ENCODE data around the gene BDKRB2. TPM values are rescaled to one million over a fixed set of nuclear protein-coding genes. Genes with fewer than 3 reads are reported as not detected.

Gene BDKRB2
- total RNA-seq, 1 donor from 2014 or later = not detected

DNA sequence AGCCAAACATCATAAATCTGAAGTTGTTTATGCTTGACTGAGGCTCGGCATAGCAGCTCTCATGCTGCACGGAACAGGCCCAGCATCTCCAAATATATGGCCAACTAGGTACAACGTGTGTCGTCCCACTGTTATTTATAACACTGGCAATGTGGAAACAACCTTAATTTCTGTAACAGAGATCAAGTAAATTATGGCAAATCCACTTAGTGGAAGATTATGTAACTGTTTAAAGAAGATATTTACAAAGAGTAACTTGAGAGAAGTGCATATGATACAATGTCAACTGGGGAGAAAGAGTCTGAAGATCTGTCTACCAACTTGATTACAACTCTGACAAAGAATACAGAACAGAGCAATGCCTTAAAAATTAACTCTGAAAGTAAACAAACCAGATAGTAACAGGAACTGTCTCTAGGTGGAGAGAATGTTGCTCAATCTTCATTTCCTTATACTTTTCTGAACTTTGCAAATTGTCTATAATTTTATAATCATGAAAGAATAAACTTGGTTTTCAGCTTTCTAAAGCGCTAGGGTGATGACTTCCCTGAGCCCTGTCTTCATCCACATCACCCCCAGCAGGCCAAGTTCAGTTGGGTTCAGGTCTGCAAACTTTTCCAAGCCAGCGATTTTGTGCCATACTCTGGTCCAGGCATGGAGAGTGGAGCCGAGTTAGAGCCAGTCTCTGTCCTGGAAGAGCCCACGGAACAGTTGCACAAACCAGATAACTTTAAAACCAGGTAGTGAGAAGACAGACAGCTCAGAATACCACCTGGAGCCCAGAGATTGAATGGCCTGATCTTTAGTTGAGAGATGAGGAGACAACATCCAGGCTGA is 44.3 kb upstream of the BDKRB2 start:
- DNase-seq (no peak), ATAC-seq (ENCODE audit: low read depth) (no peak)
- no peaks in the 10 kb centered on the region for H3K4me1 Mint-ChIP-seq
- peaks cover 1% of the 10 kb centered on the region for H3K27me3 Mint-ChIP-seq
- no peak overlapping the region for H3K4me3 Mint-ChIP-seq
- no peaks in the 10 kb centered on the region for H3K9me3 Mint-ChIP-seq
- intact Hi-C loops (cut with micrococcal nuclease) = no loop called here
- CTCF ChIA-PET = no interaction called here
- H3K27ac Mint-ChIP-seq = no peak overlapping the region
- H3K36me3 Mint-ChIP-seq (ENCODE audit: low read depth) = no peaks in the 10 kb centered on the region
- POLR2A ChIA-PET = no interaction called here
- TF ChIP-seq, protein P1, sequence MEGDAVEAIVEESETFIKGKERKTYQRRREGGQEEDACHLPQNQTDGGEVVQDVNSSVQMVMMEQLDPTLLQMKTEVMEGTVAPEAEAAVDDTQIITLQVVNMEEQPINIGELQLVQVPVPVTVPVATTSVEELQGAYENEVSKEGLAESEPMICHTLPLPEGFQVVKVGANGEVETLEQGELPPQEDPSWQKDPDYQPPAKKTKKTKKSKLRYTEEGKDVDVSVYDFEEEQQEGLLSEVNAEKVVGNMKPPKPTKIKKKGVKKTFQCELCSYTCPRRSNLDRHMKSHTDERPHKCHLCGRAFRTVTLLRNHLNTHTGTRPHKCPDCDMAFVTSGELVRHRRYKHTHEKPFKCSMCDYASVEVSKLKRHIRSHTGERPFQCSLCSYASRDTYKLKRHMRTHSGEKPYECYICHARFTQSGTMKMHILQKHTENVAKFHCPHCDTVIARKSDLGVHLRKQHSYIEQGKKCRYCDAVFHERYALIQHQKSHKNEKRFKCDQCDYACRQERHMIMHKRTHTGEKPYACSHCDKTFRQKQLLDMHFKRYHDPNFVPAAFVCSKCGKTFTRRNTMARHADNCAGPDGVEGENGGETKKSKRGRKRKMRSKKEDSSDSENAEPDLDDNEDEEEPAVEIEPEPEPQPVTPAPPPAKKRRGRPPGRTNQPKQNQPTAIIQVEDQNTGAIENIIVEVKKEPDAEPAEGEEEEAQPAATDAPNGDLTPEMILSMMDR (IDR thresholded peaks at IDR 0.05) = no peak

DNA sequence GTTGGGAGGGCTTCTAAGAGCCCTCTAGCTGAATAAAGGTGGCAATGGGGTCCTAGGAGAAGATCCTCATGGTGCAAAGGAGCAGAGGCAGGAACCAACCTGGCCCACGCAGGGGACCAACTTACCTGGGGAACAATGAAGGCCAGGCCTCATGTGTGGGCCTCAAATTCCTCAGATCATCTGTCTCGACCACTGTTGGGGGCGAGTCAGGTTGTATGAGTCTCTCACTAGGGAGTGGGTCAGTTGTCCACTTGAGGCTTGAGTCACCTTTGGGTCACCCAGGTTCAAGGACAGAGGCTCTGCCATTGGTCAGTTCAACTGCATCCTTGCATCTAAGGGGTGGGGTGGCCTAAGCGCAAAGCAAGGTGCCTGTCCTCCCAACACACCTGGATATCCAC is 43.7 kb upstream of the BDKRB2 start:
- ChIA-PET POLR2A (no interaction called here), CTCF (no interaction called here)
- TF ChIP-seq, protein P1 (IDR thresholded peaks at IDR 0.05) = no peak
- no peak overlapping the region for H3K27ac Mint-ChIP-seq
- no peaks in the 10 kb centered on the region for H3K4me1 Mint-ChIP-seq
- no peaks in the 10 kb centered on the region for H3K9me3 Mint-ChIP-seq
- no peak overlapping the region for H3K4me3 Mint-ChIP-seq
- intact Hi-C loops (cut with micrococcal nuclease) = no loop called here
- DNase-seq (no peak), ATAC-seq (ENCODE audit: low read depth) (no peak)
- no peaks in the 10 kb centered on the region for H3K36me3 Mint-ChIP-seq (ENCODE audit: low read depth)
- peaks cover 1% of the 10 kb centered on the region for H3K27me3 Mint-ChIP-seq

DNA sequence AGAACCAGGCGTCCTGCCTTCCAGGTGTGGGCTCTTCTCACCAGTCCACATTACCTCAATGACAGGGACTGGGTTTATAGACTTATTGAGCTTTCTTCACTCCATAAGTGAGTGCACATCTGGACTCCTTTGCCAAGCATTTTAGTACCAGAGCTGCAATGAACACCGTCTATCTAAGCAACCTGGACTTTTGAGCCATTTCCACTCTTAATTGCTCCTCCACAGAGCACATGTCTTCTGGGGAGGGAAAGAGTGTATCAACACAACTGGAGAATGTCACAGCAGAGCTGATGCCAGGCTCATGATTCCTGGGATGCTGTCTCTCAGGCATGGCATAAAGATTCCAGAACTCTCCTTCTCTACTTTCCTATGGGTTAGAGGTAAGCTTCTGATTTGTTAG is 43.0 kb upstream of the BDKRB2 start:
- no peak overlapping the region for H3K4me3 Mint-ChIP-seq
- H3K27ac Mint-ChIP-seq = no peak overlapping the region
- intact Hi-C loops (cut with micrococcal nuclease) = no loop called here
- no peak for DNase-seq
- ChIA-PET POLR2A (no interaction called here), CTCF (no interaction called here)
- H3K36me3 Mint-ChIP-seq (ENCODE audit: low read depth) = no peaks in the 10 kb centered on the region
- H3K4me1 Mint-ChIP-seq = no peaks in the 10 kb centered on the region
- peaks cover 1% of the 10 kb centered on the region for H3K27me3 Mint-ChIP-seq
- no peaks in the 10 kb centered on the region for H3K9me3 Mint-ChIP-seq
- TF ChIP-seq, protein P1 (IDR thresholded peaks at IDR 0.05) = no peak
- no peak for ATAC-seq (ENCODE audit: low read depth)

DNA sequence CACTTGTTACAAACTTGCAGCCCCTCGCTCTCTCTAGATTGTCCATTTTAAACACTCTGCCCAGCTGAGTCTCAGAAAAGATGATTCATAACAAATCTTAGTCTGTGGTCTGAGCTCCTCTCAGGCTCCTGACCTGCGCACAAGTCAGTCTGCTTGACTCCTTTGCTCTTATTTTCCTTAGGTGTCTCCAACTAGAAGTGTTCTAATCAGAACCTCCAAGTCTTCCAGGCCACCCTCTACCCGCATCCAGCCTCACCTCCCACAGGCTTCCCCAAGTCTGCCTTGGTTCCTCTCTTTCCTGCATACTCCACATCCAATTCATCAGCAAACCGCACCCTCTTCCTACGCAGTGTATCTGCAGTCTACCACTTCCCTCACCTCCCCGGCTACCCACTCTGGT is 42.4 kb upstream of the BDKRB2 start:
- TF ChIP-seq, protein P1 (IDR thresholded peaks at IDR 0.05) = no peak
- ChIA-PET CTCF (no interaction called here), POLR2A (no interaction called here)
- ATAC-seq (ENCODE audit: low read depth) (no peak), DNase-seq (no peak)
- H3K4me1 Mint-ChIP-seq = no peaks in the 10 kb centered on the region
- H3K27ac Mint-ChIP-seq = no peak overlapping the region
- H3K36me3 Mint-ChIP-seq (ENCODE audit: low read depth) = no peaks in the 10 kb centered on the region
- H3K4me3 Mint-ChIP-seq = no peak overlapping the region
- H3K27me3 Mint-ChIP-seq = peaks cover 1% of the 10 kb centered on the region
- intact Hi-C loops (cut with micrococcal nuclease) = no loop called here
- H3K9me3 Mint-ChIP-seq = no peaks in the 10 kb centered on the region

DNA sequence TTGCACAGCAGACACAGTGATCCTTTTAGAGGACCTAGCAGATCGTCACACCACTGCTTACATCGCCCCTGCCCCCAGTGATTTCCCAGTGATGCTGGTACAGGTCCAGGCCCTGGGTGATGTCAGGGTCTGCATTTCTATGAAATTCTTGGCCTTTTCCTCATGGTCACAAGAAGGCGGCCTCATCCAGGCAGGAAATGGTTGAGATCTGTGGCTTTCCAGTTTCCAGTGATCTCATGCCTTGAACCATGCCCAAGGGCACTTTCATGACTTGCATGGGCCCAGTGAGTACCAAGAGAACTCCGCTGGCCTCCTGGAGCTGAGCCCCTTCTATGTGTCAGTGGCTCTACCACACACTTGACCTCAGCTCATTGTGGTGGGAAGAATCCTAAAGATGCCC is 41.9 kb upstream of the BDKRB2 start:
- intact Hi-C loops (cut with micrococcal nuclease) = no loop called here
- POLR2A ChIA-PET = no interaction called here
- no peak for ATAC-seq (ENCODE audit: low read depth)
- Mint-ChIP-seq H3K9me3 (no peaks in the 10 kb centered on the region), H3K27me3 (peaks cover 1% of the 10 kb centered on the region), H3K4me1 (no peaks in the 10 kb centered on the region), H3K36me3 (ENCODE audit: low read depth) (no peaks in the 10 kb centered on the region), H3K27ac (no peak overlapping the region), H3K4me3 (no peak overlapping the region)
- CTCF ChIA-PET = no interaction called here
- TF ChIP-seq, protein P1 (IDR thresholded peaks at IDR 0.05) = no peak
- no peak for DNase-seq

All from activated B cell treated with CpG ODN at 0.5 μM for 24 hours (primary cell).